Osteoblast (primary cell): ENCODE results near the gene ELP1. TPM values are rescaled to one million over a fixed set of nuclear protein-coding genes. Genes with fewer than 3 reads are reported as not detected.

Experiments
- DNase-seq: peaks from one replicate; pipeline ENCODE4 v3.0.0; 2011; ENCODE audit warnings: low spot score, mixed read lengths; ENCODE audit not compliant: insufficient read length; ENCODE audit errors: missing footprints
- H2AFZ ChIP-seq: 2 replicates; pipeline ENCODE4 v1.6.0; 2011; ENCODE audit warnings: mild to moderate bottlenecking, low read length
- H3K27ac ChIP-seq: 2 replicates; pipeline ENCODE4 v1.5.1; 2011; ENCODE audit warnings: mild to moderate bottlenecking, low read depth, low read length, moderate library complexity
- H3K27me3 ChIP-seq: 2 replicates; pipeline ENCODE4 v1.6.0; 2012; ENCODE audit warnings: mild to moderate bottlenecking, control low read depth, inconsistent platforms, low read length, moderate library complexity; ENCODE audit not compliant: insufficient read depth
- H3K36me3 ChIP-seq: 2 replicates; pipeline ENCODE4 v1.5.1; 2011; ENCODE audit warnings: mild to moderate bottlenecking, low read length, control low read depth, moderate library complexity; ENCODE audit not compliant: insufficient read depth
- H3K4me1 ChIP-seq: 2 replicates; pipeline ENCODE4 v1.5.1; 2011; ENCODE audit warnings: mild to moderate bottlenecking, low read length, control low read depth, moderate library complexity; ENCODE audit not compliant: insufficient read depth
- H3K4me2 ChIP-seq: 2 replicates; pipeline ENCODE4 v1.6.0; 2011; ENCODE audit warnings: mild to moderate bottlenecking, low read length; ENCODE audit not compliant: insufficient read depth
- H3K4me3 ChIP-seq: fragments of 200-600 bp; sonication (generic); 3 replicates; pipeline ENCODE4 v1.5.1; 2012; ENCODE audit warnings: mild to moderate bottlenecking, low read length, inconsistent platforms; ENCODE audit not compliant: insufficient read depth
- H3K79me2 ChIP-seq: 2 replicates; pipeline ENCODE4 v1.6.0; 2012; ENCODE audit warnings: mild to moderate bottlenecking, low read length, control low read depth, inconsistent platforms; ENCODE audit not compliant: insufficient read depth
- H3K9me3 ChIP-seq: 2 replicates; pipeline ENCODE4 v1.5.1; 2011; ENCODE audit warnings: low read depth, low read length, control low read depth
- H4K20me1 ChIP-seq: 2 replicates; pipeline ENCODE4 v1.6.0; 2012; ENCODE audit warnings: mild to moderate bottlenecking, low read length, control low read depth; ENCODE audit not compliant: insufficient read depth
- total RNA-seq: library from RNA; depleted of rRNA; stranded (reverse); fragments of >200 nt; gene quantifications from 2 replicates; pipeline ENCODE4 v1.2.3, GENCODE V29; 2012
- TF ChIP-seq, protein P1 (sequence below): IDR thresholded peaks from 2 replicates; pipeline ENCODE4 v1.5.1; 2011; ENCODE audit warnings: mild to moderate bottlenecking, low read depth, low read length, moderate library complexity; ENCODE audit errors: extremely low read depth

ELP1 gene
- total RNA-seq, 1 donor: 24.2 TPM

GRCh38 chr9:108867116-108867515, 66.8 kb downstream of the ELP1 start:
- Histone ChIP-seq H3K4me2 (no peak overlapping the region), H3K79me2 (no peaks in the 10 kb centered on the region), H4K20me1 (no peaks in the 10 kb centered on the region), H3K27ac (no peak overlapping the region), H3K4me3 (no peak overlapping the region), H3K36me3 (peaks cover 18% of the 10 kb centered on the region), H2AFZ (no peak overlapping the region), H3K27me3 (no peaks in the 10 kb centered on the region), H3K9me3 (no peaks in the 10 kb centered on the region), H3K4me1 (peaks cover 7% of the 10 kb centered on the region)
- TF ChIP-seq, protein P1, sequence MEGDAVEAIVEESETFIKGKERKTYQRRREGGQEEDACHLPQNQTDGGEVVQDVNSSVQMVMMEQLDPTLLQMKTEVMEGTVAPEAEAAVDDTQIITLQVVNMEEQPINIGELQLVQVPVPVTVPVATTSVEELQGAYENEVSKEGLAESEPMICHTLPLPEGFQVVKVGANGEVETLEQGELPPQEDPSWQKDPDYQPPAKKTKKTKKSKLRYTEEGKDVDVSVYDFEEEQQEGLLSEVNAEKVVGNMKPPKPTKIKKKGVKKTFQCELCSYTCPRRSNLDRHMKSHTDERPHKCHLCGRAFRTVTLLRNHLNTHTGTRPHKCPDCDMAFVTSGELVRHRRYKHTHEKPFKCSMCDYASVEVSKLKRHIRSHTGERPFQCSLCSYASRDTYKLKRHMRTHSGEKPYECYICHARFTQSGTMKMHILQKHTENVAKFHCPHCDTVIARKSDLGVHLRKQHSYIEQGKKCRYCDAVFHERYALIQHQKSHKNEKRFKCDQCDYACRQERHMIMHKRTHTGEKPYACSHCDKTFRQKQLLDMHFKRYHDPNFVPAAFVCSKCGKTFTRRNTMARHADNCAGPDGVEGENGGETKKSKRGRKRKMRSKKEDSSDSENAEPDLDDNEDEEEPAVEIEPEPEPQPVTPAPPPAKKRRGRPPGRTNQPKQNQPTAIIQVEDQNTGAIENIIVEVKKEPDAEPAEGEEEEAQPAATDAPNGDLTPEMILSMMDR: no peak
- DNase-seq: no peak

DNA sequence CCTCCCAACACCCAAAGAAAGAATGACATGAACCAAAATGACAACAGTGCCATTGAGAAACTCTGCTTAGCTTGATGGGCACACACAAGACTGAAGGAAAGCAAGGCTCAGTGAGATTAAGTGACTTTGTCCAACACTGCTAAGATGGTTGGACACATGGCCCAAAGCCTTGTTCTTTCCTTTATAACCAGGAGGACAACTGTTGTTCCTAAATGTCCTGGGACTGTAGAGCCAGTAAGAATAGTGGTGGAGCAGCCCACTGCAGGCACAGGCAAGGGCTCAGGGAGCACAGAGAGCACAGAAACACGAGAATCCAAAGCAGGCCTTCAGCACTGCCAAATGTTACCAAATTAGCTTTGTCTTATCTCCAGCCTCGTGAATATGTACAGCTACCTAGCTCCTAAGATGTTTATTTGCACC, 67.9 kb downstream of the ELP1 start:
- DNase-seq: no peak
- no peak overlapping the region for H3K4me2 ChIP-seq
- H3K79me2 ChIP-seq: no peaks in the 10 kb centered on the region
- H3K36me3 ChIP-seq: peaks cover 8% of the 10 kb centered on the region
- H3K9me3 ChIP-seq: no peaks in the 10 kb centered on the region
- H3K27ac ChIP-seq: no peak overlapping the region
- no peak overlapping the region for H2AFZ ChIP-seq
- H4K20me1 ChIP-seq: no peaks in the 10 kb centered on the region
- H3K4me1 ChIP-seq: peaks cover 7% of the 10 kb centered on the region
- H3K27me3 ChIP-seq: no peaks in the 10 kb centered on the region
- no peak overlapping the region for H3K4me3 ChIP-seq
- TF ChIP-seq, protein P1: no peak

GRCh38 chr9:108865037-108865436, 68.9 kb downstream of the ELP1 start:
- Histone ChIP-seq H3K36me3 (peaks cover 3% of the 10 kb centered on the region), H3K4me2 (no peak overlapping the region), H3K79me2 (no peaks in the 10 kb centered on the region), H3K4me1 (peaks cover 9% of the 10 kb centered on the region), H3K4me3 (no peak overlapping the region), H2AFZ (no peak overlapping the region), H4K20me1 (no peaks in the 10 kb centered on the region), H3K27ac (no peak overlapping the region), H3K9me3 (no peaks in the 10 kb centered on the region), H3K27me3 (no peaks in the 10 kb centered on the region)
- no peak for DNase-seq
- TF ChIP-seq, protein P1: no peak

DNA sequence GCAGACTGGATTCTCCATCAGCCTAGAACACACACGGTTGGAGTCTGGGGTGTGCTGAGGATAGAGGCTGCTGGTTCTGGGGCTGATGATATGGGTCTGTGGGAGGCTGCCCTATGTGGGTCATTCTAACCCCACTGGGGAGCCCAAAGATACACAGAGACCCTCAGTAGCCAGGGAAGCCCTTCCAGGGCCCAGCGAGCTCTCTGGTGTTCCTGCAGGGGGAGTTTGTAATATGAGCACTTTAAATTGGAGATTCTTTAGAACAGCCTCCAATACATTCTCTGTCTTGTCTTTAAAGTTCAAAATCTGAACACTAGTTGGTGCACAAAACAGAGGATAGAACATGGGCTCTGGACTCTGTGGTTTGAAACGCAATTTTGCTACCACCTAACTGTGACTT, 69.5 kb downstream of the ELP1 start:
- H2AFZ ChIP-seq: no peak overlapping the region
- no peak for DNase-seq
- H3K27ac ChIP-seq: no peak overlapping the region
- H3K9me3 ChIP-seq: no peaks in the 10 kb centered on the region
- TF ChIP-seq, protein P1: no peak
- H3K79me2 ChIP-seq: no peaks in the 10 kb centered on the region
- no peaks in the 10 kb centered on the region for H3K27me3 ChIP-seq
- H3K36me3 ChIP-seq: peaks cover 3% of the 10 kb centered on the region
- H3K4me1 ChIP-seq: peaks cover 11% of the 10 kb centered on the region
- H3K4me2 ChIP-seq: no peak overlapping the region
- H4K20me1 ChIP-seq: no peaks in the 10 kb centered on the region
- no peak overlapping the region for H3K4me3 ChIP-seq
